Mucosa of rectum (tissue), 2 donors: ENCODE data around the gene KCNT2.

Source experiments
- H3K27ac ChIP-seq, 2 donors: one replicate each; pipeline ENCODE4 v1.7.0; 2013; ENCODE audit warnings: inconsistent platforms in 2 of 2, low read depth in 2 of 2, low read length in 2 of 2
- H3K27me3 ChIP-seq, 2 donors: one replicate each; pipeline ENCODE4 v1.7.0; 2013; ENCODE audit warnings: low read length in 2 of 2; ENCODE audit not compliant: control insufficient read depth in 2 of 2, insufficient read depth in 2 of 2
- H3K36me3 ChIP-seq, 2 donors: one replicate each; pipeline ENCODE4 v1.7.0; 2013; ENCODE audit warnings: low read length in 2 of 2; ENCODE audit not compliant: control insufficient read depth in 2 of 2, insufficient read depth in 2 of 2
- H3K4me1 ChIP-seq, 2 donors: one replicate each; pipeline ENCODE4 v1.7.0; 2013; ENCODE audit warnings: low read length in 2 of 2, mild to moderate bottlenecking in 1 of 2; ENCODE audit not compliant: control insufficient read depth in 2 of 2, insufficient read depth in 2 of 2
- H3K4me3 ChIP-seq, 2 donors: one replicate each; pipeline ENCODE4 v1.7.0; 2013; ENCODE audit warnings: low read length in 2 of 2
- H3K9ac ChIP-seq, 2 donors: one replicate each; pipeline ENCODE4 v1.7.0; 2013; ENCODE audit warnings: low read length in 2 of 2, low read depth in 1 of 2, mild to moderate bottlenecking in 1 of 2
- H3K9me3 ChIP-seq, 2 donors: one replicate each; pipeline ENCODE4 v1.7.0; 2013; ENCODE audit warnings: low read length in 2 of 2; ENCODE audit not compliant: control insufficient read depth in 2 of 2
- donor health status: healthy.
- donor health status: Normal muscosa, but diverticular disease.

KCNT2 gene

GRCh38 chr1:196317535-196318522 lies 290.4 kb downstream of the KCNT2 start:
- no peak overlapping the region for H3K27ac ChIP-seq
- H3K9ac ChIP-seq, result no peak overlapping the region
- H3K4me3 ChIP-seq, result no peak overlapping the region
- H3K4me1 ChIP-seq, result no peaks in the 10 kb centered on the region
- H3K9me3 ChIP-seq, result no peaks in the 10 kb centered on the region
- no peaks in the 10 kb centered on the region for H3K27me3 ChIP-seq
- H3K36me3 ChIP-seq, result no peaks in the 10 kb centered on the region

GRCh38 chr1:196312739-196313138 lies 295.5 kb downstream of the KCNT2 start:
- no peaks in the 10 kb centered on the region for H3K36me3 ChIP-seq
- no peaks in the 10 kb centered on the region for H3K4me1 ChIP-seq
- H3K9me3 ChIP-seq, result no peaks in the 10 kb centered on the region
- H3K9ac ChIP-seq, result no peak overlapping the region
- no peak overlapping the region for H3K27ac ChIP-seq
- H3K27me3 ChIP-seq, result no peaks in the 10 kb centered on the region
- H3K4me3 ChIP-seq, result no peak overlapping the region

- Histone ChIP-seq H3K27me3 (no peaks in the 10 kb centered on the region), H3K27ac (no peak overlapping the region), H3K4me3 (no peak overlapping the region), H3K9me3 (no peaks in the 10 kb centered on the region), H3K36me3 (no peaks in the 10 kb centered on the region), H3K9ac (no peak overlapping the region), H3K4me1 (no peaks in the 10 kb centered on the region)
Measured at GRCh38 chr1:196309386-196309785, 298.9 kb downstream of the KCNT2 start.

- H3K36me3 ChIP-seq, result no peaks in the 10 kb centered on the region
- H3K4me3 ChIP-seq, result no peak overlapping the region
- H3K9ac ChIP-seq, result no peak overlapping the region
- H3K27ac ChIP-seq, result no peak overlapping the region
- no peaks in the 10 kb centered on the region for H3K9me3 ChIP-seq
- no peaks in the 10 kb centered on the region for H3K4me1 ChIP-seq
- no peaks in the 10 kb centered on the region for H3K27me3 ChIP-seq
Measured at GRCh38 chr1:196308176-196308575, 300.1 kb downstream of the KCNT2 start.

- no peaks in the 10 kb centered on the region for H3K4me1 ChIP-seq
- no peak overlapping the region for H3K9ac ChIP-seq
- no peaks in the 10 kb centered on the region for H3K27me3 ChIP-seq
- H3K4me3 ChIP-seq, result no peak overlapping the region
- H3K27ac ChIP-seq, result no peak overlapping the region
- no peaks in the 10 kb centered on the region for H3K9me3 ChIP-seq
- H3K36me3 ChIP-seq, result no peaks in the 10 kb centered on the region
Measured at GRCh38 chr1:196306421-196306820, 301.8 kb downstream of the KCNT2 start.

- no peaks in the 10 kb centered on the region for H3K9me3 ChIP-seq
- H3K4me1 ChIP-seq, result no peaks in the 10 kb centered on the region
- H3K36me3 ChIP-seq, result no peaks in the 10 kb centered on the region
- H3K27me3 ChIP-seq, result no peaks in the 10 kb centered on the region
- H3K4me3 ChIP-seq, result no peak overlapping the region
- no peak overlapping the region for H3K27ac ChIP-seq
- no peak overlapping the region for H3K9ac ChIP-seq
Measured at GRCh38 chr1:196305216-196305615, 303.0 kb downstream of the KCNT2 start.

- Histone ChIP-seq H3K27me3 (no peaks in the 10 kb centered on the region), H3K27ac (no peak overlapping the region), H3K4me1 (no peaks in the 10 kb centered on the region), H3K9ac (no peak overlapping the region), H3K36me3 (no peaks in the 10 kb centered on the region), H3K9me3 (no peaks in the 10 kb centered on the region), H3K4me3 (no peak overlapping the region)
Measured at GRCh38 chr1:196302981-196303380, 305.3 kb downstream of the KCNT2 start.

- no peak overlapping the region for H3K27ac ChIP-seq
- H3K4me3 ChIP-seq, result no peak overlapping the region
- no peaks in the 10 kb centered on the region for H3K9me3 ChIP-seq
- H3K36me3 ChIP-seq, result no peaks in the 10 kb centered on the region
- H3K27me3 ChIP-seq, result no peaks in the 10 kb centered on the region
- no peak overlapping the region for H3K9ac ChIP-seq
- H3K4me1 ChIP-seq, result no peaks in the 10 kb centered on the region
Measured at GRCh38 chr1:196302420-196302819, 305.8 kb downstream of the KCNT2 start.

GRCh38 chr1:196295766-196296165 lies 312.5 kb downstream of the KCNT2 start:
- no peaks in the 10 kb centered on the region for H3K9me3 ChIP-seq

GRCh38 chr1:196278816-196279215 lies 329.4 kb downstream of the KCNT2 start:
- no peaks in the 10 kb centered on the region for H3K4me1 ChIP-seq
- H3K9me3 ChIP-seq, result no peaks in the 10 kb centered on the region
- no peak overlapping the region for H3K27ac ChIP-seq
- no peak overlapping the region for H3K4me3 ChIP-seq
- H3K27me3 ChIP-seq, result no peaks in the 10 kb centered on the region
- H3K9ac ChIP-seq, result no peak overlapping the region
- H3K36me3 ChIP-seq, result no peaks in the 10 kb centered on the region

More at GRCh38 chr1:196295766-196296165, 312.5 kb downstream of the KCNT2 start:
- Histone ChIP-seq H3K4me1 (no peaks in the 10 kb centered on the region), H3K27me3 (no peaks in the 10 kb centered on the region), H3K4me3 (no peak overlapping the region), H3K9ac (no peak overlapping the region), H3K36me3 (no peaks in the 10 kb centered on the region), H3K27ac (no peak overlapping the region)
